ENCODE data around the gene HNRNPD. TPM values are rescaled to one million over a fixed set of nuclear protein-coding genes. Genes with fewer than 3 reads are reported as not detected.
"Not testable (repeated sequence)": the region's sequence is repeated elsewhere in the genome, so short reads cannot be mapped to it uniquely, and the experiment has no call there.

HNRNPD gene
- total RNA-seq, 2 experiments from 2014 or later, result 384 to 403 TPM

- ATAC-seq (no peak), DNase-seq (no peak)
- Mint-ChIP-seq H3K4me1 (ENCODE audit: low read depth) (peaks cover 4% of the 10 kb centered on the region), H3K36me3 (ENCODE audit: low read depth) (no peaks in the 10 kb centered on the region), H3K27me3 (peaks cover 12% of the 10 kb centered on the region), H3K9me3 (no peaks in the 10 kb centered on the region), H3K27ac (no peak overlapping the region), H3K4me3 (peak overlapping the region; percentile 7)
- TF ChIP-seq CTCF (IDR thresholded peaks at IDR 0.05), result no peak
- ChIA-PET POLR2A (interaction anchor here (0.6 to 2.3 kb wide), 2 partner anchors 12 to 37 kb away, joined by 3 to 12 read pairs; no protein-coding TSS in a partner anchor), CTCF (interaction anchor here (1.0 to 2.4 kb wide), 2 partner anchors 13 to 56 kb away, joined by 3 to 12 read pairs; no protein-coding TSS in a partner anchor)
- intact Hi-C loops (cut with micrococcal nuclease), result no loop called here
These were observed 42.2 kb upstream of the HNRNPD start for GRCh38 chr4:82415922-82416365.

DNA sequence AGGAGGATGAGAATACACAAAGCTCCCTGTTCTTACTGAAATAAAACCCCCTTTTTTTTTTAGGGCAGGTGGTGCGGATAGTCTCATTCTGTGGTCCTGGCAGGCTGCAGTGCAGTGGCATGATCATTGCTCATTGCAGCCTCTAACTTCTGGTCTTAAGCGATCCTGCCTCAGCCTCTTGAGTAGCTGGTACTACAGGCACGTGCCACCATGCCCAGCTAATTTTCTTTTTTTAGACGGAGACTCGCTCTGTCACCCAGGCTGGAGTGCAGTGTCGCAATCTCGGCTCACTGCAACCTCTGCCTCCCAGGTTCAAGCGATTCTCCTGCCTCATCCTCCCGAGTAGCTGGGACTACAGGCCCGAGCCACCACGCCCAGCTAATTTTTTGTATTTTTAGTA, 41.3 kb upstream of the HNRNPD start:
- DNase-seq; intact Hi-C loops (cut with micrococcal nuclease); H3K9me3 Mint-ChIP-seq; H3K36me3 Mint-ChIP-seq (ENCODE audit: low read depth); H3K27ac Mint-ChIP-seq; ATAC-seq; H3K4me1 Mint-ChIP-seq (ENCODE audit: low read depth); H3K4me3 Mint-ChIP-seq: not testable (repeated sequence)
- H3K27me3 Mint-ChIP-seq, result peaks cover 12% of the 10 kb centered on the region
- POLR2A ChIA-PET, result interaction anchor here (1.6 kb wide), 1 partner anchor 14 kb away, joined by 4 read pairs; no protein-coding TSS in a partner anchor
- CTCF ChIA-PET, result interaction anchor here (1.1 to 2.4 kb wide), 2 partner anchors 9 to 14 kb away, joined by 4 to 12 read pairs; no protein-coding TSS in a partner anchor

GRCh38 chr4:82403725-82404124, 29.9 kb upstream of the HNRNPD start:
- Mint-ChIP-seq H3K27ac (no peak overlapping the region), H3K4me3 (no peak overlapping the region), H3K9me3 (no peaks in the 10 kb centered on the region), H3K36me3 (ENCODE audit: low read depth) (no peaks in the 10 kb centered on the region), H3K27me3 (no peaks in the 10 kb centered on the region), H3K4me1 (ENCODE audit: low read depth) (no peaks in the 10 kb centered on the region)
- ATAC-seq, result no peak
- ChIA-PET CTCF (no interaction called here), POLR2A (no interaction called here)
- TF ChIP-seq CTCF (IDR thresholded peaks at IDR 0.05), result no peak
- intact Hi-C loops (cut with micrococcal nuclease), result no loop called here
- DNase-seq, result no peak

DNA sequence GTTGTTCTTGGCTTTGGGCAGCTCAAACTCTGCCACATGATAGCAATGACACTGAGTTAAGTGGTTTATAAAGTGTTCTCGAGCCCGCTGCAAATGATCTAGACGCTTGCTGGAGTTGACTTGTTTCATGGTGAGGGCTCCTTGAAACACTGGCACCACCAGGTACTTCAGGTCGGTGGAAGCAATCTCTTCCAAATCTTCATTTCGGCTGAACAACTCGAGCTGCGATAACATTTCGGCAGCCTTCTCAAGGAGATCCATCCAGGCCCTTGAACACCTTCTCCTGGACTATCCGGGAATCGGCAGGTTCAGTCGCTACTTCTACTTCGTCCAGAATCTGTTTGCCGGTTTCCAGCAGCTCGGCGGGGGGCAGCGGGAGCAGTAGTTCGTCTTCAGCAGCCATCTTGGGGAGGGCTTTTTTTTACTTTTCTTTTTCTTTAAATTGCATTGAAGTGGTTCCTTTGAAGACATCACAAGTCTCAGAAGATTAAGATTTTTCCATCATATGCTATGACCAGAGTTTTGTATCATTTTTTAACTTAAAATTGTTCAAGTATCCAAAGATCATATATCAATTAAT, 28.5 kb upstream of the HNRNPD start:
- no peaks in the 10 kb centered on the region for H3K27me3 Mint-ChIP-seq
- no peak overlapping the region for H3K4me3 Mint-ChIP-seq
- H3K9me3 Mint-ChIP-seq, result no peaks in the 10 kb centered on the region
- no peak for DNase-seq
- ATAC-seq, result no peak
- no peaks in the 10 kb centered on the region for H3K36me3 Mint-ChIP-seq (ENCODE audit: low read depth)
- no peaks in the 10 kb centered on the region for H3K4me1 Mint-ChIP-seq (ENCODE audit: low read depth)
- POLR2A ChIA-PET, result interaction anchor here (1.2 kb wide), 1 partner anchor 21 kb away, joined by 3 read pairs; no protein-coding TSS in a partner anchor
- H3K27ac Mint-ChIP-seq, result no peak overlapping the region
- TF ChIP-seq CTCF (IDR thresholded peaks at IDR 0.05), result no peak
- intact Hi-C loops (cut with micrococcal nuclease), result no loop called here
- CTCF ChIA-PET, result no interaction called here

- no peak overlapping the region for H3K27ac Mint-ChIP-seq
- no peak overlapping the region for H3K4me3 Mint-ChIP-seq
- no peak for TF ChIP-seq CTCF (IDR thresholded peaks at IDR 0.05)
- ChIA-PET POLR2A (interaction anchor here (1.2 kb wide), 1 partner anchor 22 kb away, joined by 3 read pairs; no protein-coding TSS in a partner anchor), CTCF (no interaction called here)
- ATAC-seq (no peak), DNase-seq (no peak)
- H3K9me3 Mint-ChIP-seq, result no peaks in the 10 kb centered on the region
- intact Hi-C loops (cut with micrococcal nuclease), result no loop called here
- H3K36me3 Mint-ChIP-seq (ENCODE audit: low read depth), result no peaks in the 10 kb centered on the region
- no peaks in the 10 kb centered on the region for H3K27me3 Mint-ChIP-seq
- no peaks in the 10 kb centered on the region for H3K4me1 Mint-ChIP-seq (ENCODE audit: low read depth)
These were observed 27.8 kb upstream of the HNRNPD start for GRCh38 chr4:82401600-82401999.

Measured in activated CD8-positive, alpha-beta T cell treated with anti-CD3 and anti-CD28 coated beads for 36 hours (primary cell).